Neural cell (in vitro differentiated cells): ENCODE results near the gene ACTN2. TPM values are rescaled to one million over a fixed set of nuclear protein-coding genes. Genes with fewer than 3 reads are reported as not detected.

Source experiments
- H2AFZ ChIP-seq: fragments of 200-600, 300-800 bp; sonication (generic), shearing (Covaris generic); 2 replicates; pipeline ENCODE4 v1.6.0; 2014; ENCODE audit warnings: low read depth, mild to moderate bottlenecking, antibody characterized with exemption, low read length, moderate library complexity
- H3F3A ChIP-seq: fragments of 200-600 bp; shearing (Covaris generic); 2 replicates; pipeline ENCODE4 v1.6.1; 2016; ENCODE audit warnings: mild to moderate bottlenecking, moderate library complexity, mixed read lengths, antibody characterized with exemption, low read length; ENCODE audit not compliant: insufficient read depth, poor library complexity, severe bottlenecking
- H3K27ac ChIP-seq: fragments of 200-600, 300-800 bp; sonication (generic), shearing (Covaris generic); 2 replicates; pipeline ENCODE4 v1.5.1; 2014; ENCODE audit warnings: mild to moderate bottlenecking, low read length, moderate library complexity
- H3K27me3 ChIP-seq: fragments of 300-800, 200-600 bp; sonication (generic), shearing (Covaris generic); 2 replicates; pipeline ENCODE4 v1.6.0; 2014; ENCODE audit warnings: mild to moderate bottlenecking, low read depth, low read length, moderate library complexity; ENCODE audit not compliant: insufficient read depth
- H3K36me3 ChIP-seq: fragments of 300-800, 200-600 bp; sonication (generic), shearing (Covaris generic); 2 replicates; pipeline ENCODE4 v1.5.1; 2014; ENCODE audit warnings: mild to moderate bottlenecking, antibody characterized with exemption, low read length, moderate library complexity; ENCODE audit not compliant: insufficient read depth
- H3K4me2 ChIP-seq: fragments of 300-800, 200-600 bp; sonication (generic), shearing (Covaris generic); 2 replicates; pipeline ENCODE4 v1.6.0; 2014; ENCODE audit warnings: mild to moderate bottlenecking, low read length
- H3K4me3 ChIP-seq: fragments of 300-800, 200-600 bp; sonication (generic), shearing (Covaris generic); 2 replicates; pipeline ENCODE4 v1.5.1; 2014; ENCODE audit warnings: mild to moderate bottlenecking, low read length, moderate library complexity
- H3K79me2 ChIP-seq: fragments of 200-600 bp; shearing (Covaris generic); replicated peaks from 2 replicates; pipeline ENCODE4 v1.6.0; 2014; ENCODE audit warnings: mild to moderate bottlenecking, low read length, moderate library complexity; ENCODE audit not compliant: insufficient read depth
- H3K9ac ChIP-seq: fragments of 300-800, 200-600 bp; sonication (generic), shearing (Covaris generic); 2 replicates; pipeline ENCODE4 v1.6.1; 2016; ENCODE audit warnings: mild to moderate bottlenecking, low read length, mixed read lengths
- H3K9me2 ChIP-seq: fragments of 200-600 bp; shearing (Covaris generic); 2 replicates; pipeline ENCODE4 v1.6.1; 2016; ENCODE audit warnings: mild to moderate bottlenecking, low read length, mixed read lengths; ENCODE audit not compliant: insufficient read depth
- H3K9me3 ChIP-seq: fragments of 200-600, 300-800 bp; sonication (generic), shearing (Covaris generic); 2 replicates; pipeline ENCODE4 v1.6.1; 2016; ENCODE audit warnings: mild to moderate bottlenecking, mixed run types, low read length, moderate library complexity, mixed read lengths
- H4K20me1 ChIP-seq: fragments of 200-600 bp; shearing (Covaris generic); 2 replicates; pipeline ENCODE4 v1.6.1; 2016; ENCODE audit warnings: mild to moderate bottlenecking, mixed run types; ENCODE audit not compliant: insufficient read depth
- EP300 ChIP-seq: fragments of 450-650 bp; conservative IDR thresholded peaks from 2 replicates; pipeline ENCODE4 v1.6.1; 2014; ENCODE audit warnings: antibody characterized with exemption, mild to moderate bottlenecking, moderate library complexity; ENCODE audit not compliant: poor library complexity, severe bottlenecking
- EZH2 ChIP-seq: fragments of 200-600, 300-800 bp; shearing (Covaris generic), sonication (generic); IDR thresholded peaks from 2 replicates; pipeline ENCODE4 v1.6.1; 2014; ENCODE audit warnings: antibody characterized with exemption, low read length, borderline replicate concordance, mild to moderate bottlenecking; ENCODE audit not compliant: insufficient read depth, poor library complexity, severe bottlenecking
- POLR2AphosphoS5 ChIP-seq: IDR thresholded peaks from 2 replicates; pipeline ENCODE4 v1.6.1; 2012
- RAD21 ChIP-seq: fragments of 450-650 bp; conservative IDR thresholded peaks from 2 replicates; pipeline ENCODE4 v1.6.1; 2014; ENCODE audit warnings: antibody characterized with exemption, mild to moderate bottlenecking, moderate library complexity
- REST ChIP-seq: IDR thresholded peaks from 2 replicates; pipeline ENCODE4 v1.6.1; 2012; ENCODE audit warnings: borderline replicate concordance
- SMC3 ChIP-seq: fragments of 450-650 bp; conservative IDR thresholded peaks from 2 replicates; pipeline ENCODE4 v1.6.1; 2014; ENCODE audit warnings: antibody characterized with exemption, mild to moderate bottlenecking, moderate library complexity; ENCODE audit not compliant: poor library complexity
- TAF1 ChIP-seq: IDR thresholded peaks from 2 replicates; pipeline ENCODE4 v1.6.1; 2012; ENCODE audit warnings: low read depth
- polyA plus RNA-seq: library from polyadenylated mRNA; depleted of rRNA; stranded (reverse); fragments of >200 nt; gene quantifications from 2 replicates; pipeline ENCODE4 v1.2.3, GENCODE V29; 2014
- TF ChIP-seq, protein P1 (sequence below): fragments of 450-650 bp; IDR thresholded peaks from 2 replicates; pipeline ENCODE4 v1.5.1; 2014; ENCODE audit warnings: antibody characterized with exemption, mild to moderate bottlenecking, moderate library complexity; ENCODE audit not compliant: poor library complexity, severe bottlenecking

Gene ACTN2
- polyA plus RNA-seq, 1 donor from 2014 or later = 6.1 TPM

DNA sequence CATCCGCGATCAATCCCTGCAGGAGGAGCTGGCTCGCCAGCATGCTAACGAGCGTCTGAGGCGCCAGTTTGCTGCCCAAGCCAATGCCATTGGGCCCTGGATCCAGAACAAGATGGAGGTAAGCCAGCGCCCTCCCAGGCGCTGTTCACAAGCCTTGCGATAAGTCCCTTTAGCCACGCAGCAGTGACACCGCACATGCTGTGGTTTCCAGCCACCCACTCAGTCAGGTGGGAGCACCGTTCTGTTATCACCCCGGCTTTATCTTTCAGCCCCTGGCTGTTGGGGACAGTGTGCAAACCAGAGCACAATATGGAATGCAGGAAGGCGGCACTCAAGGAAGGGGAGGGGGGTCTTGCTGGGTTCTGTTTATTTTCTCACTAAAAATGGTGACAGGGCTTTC, 67.7 kb downstream of the ACTN2 start:
- no peak overlapping the region for H3K27ac ChIP-seq
- no peak for TF ChIP-seq RAD21
- no peak for TF ChIP-seq EP300
- TF ChIP-seq SMC3 = no peak
- no peak for TF ChIP-seq POLR2AphosphoS5
- H3K4me2 ChIP-seq = no peak overlapping the region
- H4K20me1 ChIP-seq = no peaks in the 10 kb centered on the region
- H3K4me3 ChIP-seq = no peak overlapping the region
- H3F3A ChIP-seq = no peaks in the 10 kb centered on the region
- no peaks in the 10 kb centered on the region for H3K36me3 ChIP-seq
- H3K9me3 ChIP-seq = no peaks in the 10 kb centered on the region
- no peaks in the 10 kb centered on the region for H3K9me2 ChIP-seq
- H3K27me3 ChIP-seq = no peaks in the 10 kb centered on the region
- H3K9ac ChIP-seq = no peak overlapping the region
- H3K79me2 ChIP-seq = no peaks in the 10 kb centered on the region
- H2AFZ ChIP-seq = no peak overlapping the region

DNA sequence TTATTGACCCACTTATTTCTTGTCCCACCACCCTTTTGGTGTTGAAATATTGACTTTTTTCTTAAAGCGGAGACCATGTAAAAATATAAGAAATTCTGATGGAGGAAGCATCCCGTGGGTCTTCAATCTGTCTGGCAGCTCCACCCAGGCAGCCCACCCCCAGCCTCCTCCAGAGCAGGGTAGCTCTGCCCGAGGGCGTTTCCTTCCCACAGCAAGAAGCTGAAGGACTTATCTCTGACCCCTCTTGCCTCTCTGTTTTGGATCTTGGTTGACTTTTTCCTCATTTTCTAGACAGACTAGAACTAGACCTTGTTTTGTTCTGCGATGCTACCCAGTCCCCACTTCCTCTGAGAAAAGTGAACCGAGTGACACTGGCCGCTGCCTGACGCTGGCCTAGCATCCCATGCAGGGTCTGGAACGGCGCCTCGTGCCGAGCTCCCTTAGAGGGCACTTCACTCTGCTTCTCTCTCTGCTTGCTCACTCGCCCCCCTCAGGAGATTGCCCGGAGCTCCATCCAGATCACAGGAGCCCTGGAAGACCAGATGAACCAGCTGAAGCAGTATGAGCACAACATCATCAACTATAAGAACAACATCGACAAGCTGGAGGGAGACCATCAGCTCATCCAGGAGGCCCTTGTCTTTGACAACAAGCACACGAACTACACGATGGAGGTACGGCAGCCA, 68.4 kb downstream of the ACTN2 start:
- Histone ChIP-seq H2AFZ (no peak overlapping the region), H3K4me2 (no peak overlapping the region), H3K27ac (no peak overlapping the region), H4K20me1 (no peaks in the 10 kb centered on the region), H3K36me3 (no peaks in the 10 kb centered on the region), H3K9ac (no peak overlapping the region), H3K27me3 (no peaks in the 10 kb centered on the region), H3K9me2 (no peaks in the 10 kb centered on the region), H3K4me3 (no peak overlapping the region), H3K9me3 (no peaks in the 10 kb centered on the region), H3K79me2 (no peaks in the 10 kb centered on the region), H3F3A (no peaks in the 10 kb centered on the region)
- TF ChIP-seq EZH2 (no peak), REST (no peak), EP300 (no peak), SMC3 (no peak), TAF1 (no peak)
- TF ChIP-seq, protein P1, sequence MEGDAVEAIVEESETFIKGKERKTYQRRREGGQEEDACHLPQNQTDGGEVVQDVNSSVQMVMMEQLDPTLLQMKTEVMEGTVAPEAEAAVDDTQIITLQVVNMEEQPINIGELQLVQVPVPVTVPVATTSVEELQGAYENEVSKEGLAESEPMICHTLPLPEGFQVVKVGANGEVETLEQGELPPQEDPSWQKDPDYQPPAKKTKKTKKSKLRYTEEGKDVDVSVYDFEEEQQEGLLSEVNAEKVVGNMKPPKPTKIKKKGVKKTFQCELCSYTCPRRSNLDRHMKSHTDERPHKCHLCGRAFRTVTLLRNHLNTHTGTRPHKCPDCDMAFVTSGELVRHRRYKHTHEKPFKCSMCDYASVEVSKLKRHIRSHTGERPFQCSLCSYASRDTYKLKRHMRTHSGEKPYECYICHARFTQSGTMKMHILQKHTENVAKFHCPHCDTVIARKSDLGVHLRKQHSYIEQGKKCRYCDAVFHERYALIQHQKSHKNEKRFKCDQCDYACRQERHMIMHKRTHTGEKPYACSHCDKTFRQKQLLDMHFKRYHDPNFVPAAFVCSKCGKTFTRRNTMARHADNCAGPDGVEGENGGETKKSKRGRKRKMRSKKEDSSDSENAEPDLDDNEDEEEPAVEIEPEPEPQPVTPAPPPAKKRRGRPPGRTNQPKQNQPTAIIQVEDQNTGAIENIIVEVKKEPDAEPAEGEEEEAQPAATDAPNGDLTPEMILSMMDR = no peak

DNA sequence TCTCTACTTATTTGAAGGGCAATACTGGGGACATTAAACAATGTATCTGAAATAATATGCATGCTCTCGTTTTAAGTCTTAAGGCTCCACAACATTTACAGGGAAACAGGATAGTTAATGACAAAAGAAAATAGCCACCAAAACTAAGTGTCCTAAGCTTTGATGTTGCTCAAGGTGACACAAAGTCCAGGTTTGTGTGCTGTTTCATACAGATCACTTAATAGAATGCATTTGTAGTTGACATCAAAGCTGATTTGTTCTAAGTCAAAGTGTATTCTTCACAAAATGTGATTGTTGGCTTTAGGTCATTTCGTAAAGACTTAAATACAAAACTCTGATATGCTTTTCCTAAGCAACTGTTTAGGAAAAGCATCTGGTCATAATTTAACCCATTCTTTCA, 71.3 kb downstream of the ACTN2 start:
- TF ChIP-seq POLR2AphosphoS5 (no peak), EZH2 (no peak), RAD21 (no peak), EP300 (no peak)
- Histone ChIP-seq H3K27me3 (no peaks in the 10 kb centered on the region), H4K20me1 (no peaks in the 10 kb centered on the region), H3K9me2 (no peaks in the 10 kb centered on the region), H2AFZ (no peak overlapping the region), H3K9ac (no peak overlapping the region), H3K4me3 (no peak overlapping the region), H3K9me3 (no peaks in the 10 kb centered on the region), H3K4me2 (no peak overlapping the region), H3F3A (no peaks in the 10 kb centered on the region), H3K36me3 (no peaks in the 10 kb centered on the region), H3K27ac (no peak overlapping the region), H3K79me2 (no peaks in the 10 kb centered on the region)
